IPS DF 6.9 (cell line): ENCODE measurements around the gene UBE2L5.
A peak's percentile ranks its signal among the peaks of the same experiment; 100 is the strongest.
"Not testable (repeated sequence)": the region's sequence is repeated elsewhere in the genome, so short reads cannot be mapped to it uniquely, and the experiment has no call there.

Experiments
- DNase-seq: peaks from one replicate; pipeline ENCODE4 v3.0.0-alpha.2; 2013; ENCODE audit warnings: low read depth, low spot score
- H3K27ac ChIP-seq: one replicate; pipeline ENCODE4 v1.5.1; 2013; ENCODE audit warnings: low read length, control low read depth
- H3K27me3 ChIP-seq: 2 replicates; pipeline ENCODE4 v1.6.1; 2013; ENCODE audit warnings: mild to moderate bottlenecking, low read length; ENCODE audit not compliant: control insufficient read depth, insufficient read depth
- H3K36me3 ChIP-seq: 2 replicates; pipeline ENCODE4 v1.6.1; 2013; ENCODE audit warnings: low read length; ENCODE audit not compliant: control insufficient read depth, insufficient read depth
- H3K4me1 ChIP-seq: 2 replicates; pipeline ENCODE4 v1.6.1; 2013; ENCODE audit warnings: low read length; ENCODE audit not compliant: control insufficient read depth, insufficient read depth
- H3K4me3 ChIP-seq: 2 replicates; pipeline ENCODE4 v1.5.1; 2013; ENCODE audit warnings: mild to moderate bottlenecking, low read length
- H3K9me3 ChIP-seq: 2 replicates; pipeline ENCODE4 v1.6.1; 2013; ENCODE audit warnings: low read length, inconsistent platforms; ENCODE audit not compliant: control insufficient read depth, insufficient read depth
- WGBS: extraction: QIAGEN DNeasy Blood & Tissue Kit; methylation state at CpG from one replicate; pipeline ENCODE4 v1.1.7; 2013; ENCODE audit warnings: mixed read lengths, missing lambda C conversion rate; ENCODE audit not compliant: insufficient read length, insufficient coverage; 5-methylcytosine and 5-hydroxymethylcytosine counted together

UBE2L5 gene

GRCh38 chr13:30457306-30457891, 35.1 kb downstream of the UBE2L5 start:
- H3K4me1 ChIP-seq, result no peaks in the 10 kb centered on the region
- no peaks in the 10 kb centered on the region for H3K9me3 ChIP-seq
- no peak for DNase-seq
- peaks cover 6% of the 10 kb centered on the region; the same call in 1 of the 2 replicates for H3K36me3 ChIP-seq
- no peaks in the 10 kb centered on the region for H3K27me3 ChIP-seq
- no peak overlapping the region for H3K27ac ChIP-seq
- WGBS, result no CpG with 5 or more reads among the region's 3 CpGs
- H3K4me3 ChIP-seq, result no peak overlapping the region

GRCh38 chr13:30461279-30462066, 39.2 kb downstream of the UBE2L5 start:
- H3K9me3 ChIP-seq, H3K27me3 ChIP-seq, H3K4me1 ChIP-seq, H3K4me3 ChIP-seq, DNase-seq, H3K36me3 ChIP-seq, H3K27ac ChIP-seq: not testable (repeated sequence)
- WGBS, result no CpG with 5 or more reads among the region's 3 CpGs

GRCh38 chr13:30463787-30464495, 41.6 kb downstream of the UBE2L5 start:
- H3K4me3 ChIP-seq, result peak overlapping the region; percentile 78
- H3K4me1 ChIP-seq, result no peaks in the 10 kb centered on the region
- DNase-seq, result no peak
- H3K36me3 ChIP-seq, result peaks cover 7% of the 10 kb centered on the region; the same call in 1 of the 2 replicates
- no peak overlapping the region for H3K27ac ChIP-seq
- no peaks in the 10 kb centered on the region for H3K27me3 ChIP-seq
- H3K9me3 ChIP-seq, result no peaks in the 10 kb centered on the region
- no CpG with 5 or more reads among the region's 32 CpGs for WGBS

GRCh38 chr13:30464496-30465342, 42.4 kb downstream of the UBE2L5 start:
- H3K4me3 ChIP-seq, result peak overlapping the region; percentile 78
- H3K4me1 ChIP-seq, result no peaks in the 10 kb centered on the region
- WGBS, result no CpG with 5 or more reads among the region's 136 CpGs
- no peak overlapping the region for H3K27ac ChIP-seq
- H3K27me3 ChIP-seq, result no peaks in the 10 kb centered on the region
- DNase-seq, result no peak
- no peaks in the 10 kb centered on the region for H3K9me3 ChIP-seq
- peaks cover 7% of the 10 kb centered on the region; the same call in 1 of the 2 replicates for H3K36me3 ChIP-seq

GRCh38 chr13:30465343-30465592, 43.0 kb downstream of the UBE2L5 start:
- WGBS, result no CpG with 5 or more reads among the region's 41 CpGs
- H3K27me3 ChIP-seq, result no peaks in the 10 kb centered on the region
- peaks cover 7% of the 10 kb centered on the region; the same call in 1 of the 2 replicates for H3K36me3 ChIP-seq
- H3K9me3 ChIP-seq, result no peaks in the 10 kb centered on the region
- H3K4me1 ChIP-seq, result no peaks in the 10 kb centered on the region
- H3K4me3 ChIP-seq, result peak overlapping the region; percentile 78
- H3K27ac ChIP-seq, result no peak overlapping the region
- no peak for DNase-seq

- H3K4me1 ChIP-seq, result no peaks in the 10 kb centered on the region
- DNase-seq, result peak; percentile 97
- peak within 1 kb of the TSS; percentile 78 for H3K4me3 ChIP-seq
- no peaks in the 10 kb centered on the region for H3K27me3 ChIP-seq
- H3K27ac ChIP-seq, result no peak within 1 kb of the TSS
- H3K9me3 ChIP-seq, result no peaks in the 10 kb centered on the region
- WGBS, result no CpG with 5 or more reads among the region's 57 CpGs
- peaks cover 7% of the 10 kb centered on the region; the same call in 1 of the 2 replicates for H3K36me3 ChIP-seq
These were observed 43.5 kb downstream of the UBE2L5 start, which contains the start of gene HMGB1 for GRCh38 chr13:30465593-30466357. Gene HMGB1 (minus strand): TSS chr13:30465936. CDS start chr13:30463680, 2,256 bp downstream.

GRCh38 chr13:30466358-30466714, 44.0 kb downstream of the UBE2L5 start:
- no peak for DNase-seq
- no peaks in the 10 kb centered on the region for H3K4me1 ChIP-seq
- no CpG with 5 or more reads among the region's 11 CpGs for WGBS
- H3K36me3 ChIP-seq, result peaks cover 7% of the 10 kb centered on the region; the same call in 1 of the 2 replicates
- H3K4me3 ChIP-seq, result peak overlapping the region; percentile 19; the same call in 1 of the 2 replicates
- no peak overlapping the region for H3K27ac ChIP-seq
- no peaks in the 10 kb centered on the region for H3K9me3 ChIP-seq
- H3K27me3 ChIP-seq, result no peaks in the 10 kb centered on the region

GRCh38 chr13:30466841-30467252, 44.6 kb downstream of the UBE2L5 start:
- Histone ChIP-seq H3K4me1 (no peaks in the 10 kb centered on the region), H3K27me3 (no peaks in the 10 kb centered on the region), H3K27ac (no peak overlapping the region), H3K36me3 (peaks cover 5% of the 10 kb centered on the region; the same call in 1 of the 2 replicates), H3K9me3 (no peaks in the 10 kb centered on the region), H3K4me3 (no peak overlapping the region)
- WGBS, result no CpG with 5 or more reads among the region's 4 CpGs
- no peak for DNase-seq

GRCh38 chr13:30473675-30474074, 51.4 kb downstream of the UBE2L5 start:
- Histone ChIP-seq H3K4me1 (no peaks in the 10 kb centered on the region), H3K27ac (no peak overlapping the region), H3K36me3 (no peaks in the 10 kb centered on the region), H3K9me3 (no peaks in the 10 kb centered on the region), H3K27me3 (no peaks in the 10 kb centered on the region), H3K4me3 (no peak overlapping the region)
- DNase-seq, result no peak
- no CpG with 5 or more reads among the region's 1 CpG for WGBS
